Activated T-cell treated with anti-CD3 and anti-CD28 coated beads, Interleukin-2, amount 50 U/mL, for 72 hours (primary cell): Measurements from ENCODE around the gene ZBTB47. TPM values are rescaled to one million over a fixed set of nuclear protein-coding genes. Genes with fewer than 3 reads are reported as not detected.
A peak's percentile ranks its signal among the peaks of the same experiment; 100 is the strongest.

Experiments
- ATAC-seq, 2 donors: fragments of 150-1000 bp; cut with Tn5 transposase; replicated peaks in 1 of 2; 2 replicates each; pipeline ENCODE4 v1.10.0; 2021; ENCODE audit warnings: moderate library complexity in 2 of 2, mild to moderate bottlenecking in 1 of 2
- DNase-seq, 2 donors: peaks; one replicate each; pipeline ENCODE4 v3.0.0; 2021 to 2022; ENCODE audit warnings: mixed read lengths in 1 of 2
- H3K27ac Mint-ChIP-seq: one replicate; pipeline ENCODE4 v1.8.0; 2022; ENCODE audit warnings: mild to moderate bottlenecking, moderate library complexity, mixed read lengths
- H3K27me3 Mint-ChIP-seq: one replicate; pipeline ENCODE4 v1.8.0; 2022; ENCODE audit warnings: low read depth, mixed read lengths
- H3K36me3 Mint-ChIP-seq, 2 donors: one replicate each; pipeline ENCODE4 v1.8.0; 2022; ENCODE audit warnings: mixed read lengths in 2 of 2, mild to moderate bottlenecking in 1 of 2; ENCODE audit not compliant: insufficient read depth in 2 of 2
- H3K4me1 Mint-ChIP-seq: one replicate; pipeline ENCODE4 v1.8.0; 2022; ENCODE audit warnings: low read depth, mixed read lengths
- H3K4me3 Mint-ChIP-seq, 2 donors: one replicate each; pipeline ENCODE4 v1.8.0; 2022; ENCODE audit warnings: mild to moderate bottlenecking in 2 of 2, mixed read lengths in 2 of 2, moderate library complexity in 2 of 2
- H3K9me3 Mint-ChIP-seq, 2 donors: one replicate each; pipeline ENCODE4 v1.8.0; 2022; ENCODE audit warnings: mixed read lengths in 2 of 2
- total RNA-seq, 2 donors: library from RNA; stranded (reverse); gene quantifications; one replicate each; pipeline ENCODE4 v1.2.3, GENCODE V29; 2022

The ZBTB47 gene
- total RNA-seq, 2 donors from 2014 or later, result 0.55 to 0.69 TPM

- peaks cover 8 to 10% of the 10 kb centered on the region in 2 donors for H3K36me3 Mint-ChIP-seq
- ATAC-seq (no peak), DNase-seq (no peak)
- no peak overlapping the region for H3K4me3 Mint-ChIP-seq
- no peak overlapping the region for H3K27ac Mint-ChIP-seq
- H3K9me3 Mint-ChIP-seq, result peaks cover 8 to 11% of the 10 kb centered on the region in 2 donors
- no peaks in the 10 kb centered on the region for H3K4me1 Mint-ChIP-seq
- no peaks in the 10 kb centered on the region for H3K27me3 Mint-ChIP-seq
Measured at GRCh38 chr3:42673082-42673481, 19.6 kb downstream of the ZBTB47 start.

- DNase-seq (no peak), ATAC-seq (no peak)
- H3K27ac Mint-ChIP-seq, result no peak overlapping the region
- no peaks in the 10 kb centered on the region for H3K27me3 Mint-ChIP-seq
- peaks cover 14 to 15% of the 10 kb centered on the region in 2 donors for H3K36me3 Mint-ChIP-seq
- peaks cover 12 to 14% of the 10 kb centered on the region in 2 donors for H3K9me3 Mint-ChIP-seq
- H3K4me3 Mint-ChIP-seq, result no peak overlapping the region
- H3K4me1 Mint-ChIP-seq, result peaks cover 9% of the 10 kb centered on the region
Measured at GRCh38 chr3:42674146-42674545, 20.6 kb downstream of the ZBTB47 start.

- DNase-seq, result no peak
- Mint-ChIP-seq H3K4me3 (no peak overlapping the region), H3K27ac (no peak overlapping the region), H3K9me3 (peaks cover 12 to 14% of the 10 kb centered on the region in 2 donors), H3K36me3 (peaks cover 18 to 20% of the 10 kb centered on the region in 2 donors), H3K4me1 (peaks cover 19% of the 10 kb centered on the region), H3K27me3 (no peaks in the 10 kb centered on the region)
- no peak for ATAC-seq
Measured at GRCh38 chr3:42675909-42676308, 22.4 kb downstream of the ZBTB47 start.

GRCh38 chr3:42678447-42678846, 24.9 kb downstream of the ZBTB47 start:
- Mint-ChIP-seq H3K4me1 (peaks cover 28% of the 10 kb centered on the region), H3K27ac (no peak overlapping the region), H3K9me3 (peaks cover 12 to 14% of the 10 kb centered on the region in 2 donors), H3K4me3 (peak overlapping the region in 1 of 2 donors; percentile 6), H3K27me3 (peaks cover 19% of the 10 kb centered on the region), H3K36me3 (peaks cover 18 to 20% of the 10 kb centered on the region in 2 donors)
- ATAC-seq, result peak in 1 of 2 donors; percentile 41
- no peak for DNase-seq

GRCh38 chr3:42680271-42680670, 26.8 kb downstream of the ZBTB47 start:
- Mint-ChIP-seq H3K4me1 (peaks cover 33% of the 10 kb centered on the region), H3K4me3 (no peak overlapping the region), H3K27ac (no peak overlapping the region), H3K36me3 (peaks cover 18 to 20% of the 10 kb centered on the region in 2 donors), H3K27me3 (peaks cover 25% of the 10 kb centered on the region), H3K9me3 (peaks cover 12 to 14% of the 10 kb centered on the region in 2 donors)
- ATAC-seq (peak; percentile 22 to 42), DNase-seq (no peak)

- peaks cover 30% of the 10 kb centered on the region for H3K27me3 Mint-ChIP-seq
Measured at GRCh38 chr3:42680806-42681205, 27.3 kb downstream of the ZBTB47 start.

GRCh38 chr3:42681361-42682038, 28.0 kb downstream of the ZBTB47 start:
- no peak for ATAC-seq
- peaks cover 36% of the 10 kb centered on the region for H3K27me3 Mint-ChIP-seq
- peaks cover 11 to 14% of the 10 kb centered on the region in 2 donors for H3K9me3 Mint-ChIP-seq
- H3K4me1 Mint-ChIP-seq, result peaks cover 39% of the 10 kb centered on the region
- no peak overlapping the region for H3K27ac Mint-ChIP-seq
- H3K36me3 Mint-ChIP-seq, result peaks cover 14 to 16% of the 10 kb centered on the region in 2 donors
- H3K4me3 Mint-ChIP-seq, result no peak overlapping the region
- no peak for DNase-seq

More at GRCh38 chr3:42680806-42681205, 27.3 kb downstream of the ZBTB47 start:
- H3K36me3 Mint-ChIP-seq, result peaks cover 18 to 20% of the 10 kb centered on the region in 2 donors
- H3K4me3 Mint-ChIP-seq, result no peak overlapping the region
- H3K27ac Mint-ChIP-seq, result no peak overlapping the region
- H3K9me3 Mint-ChIP-seq, result peaks cover 12 to 14% of the 10 kb centered on the region in 2 donors
- ATAC-seq, result no peak
- no peak for DNase-seq
- H3K4me1 Mint-ChIP-seq, result peaks cover 36% of the 10 kb centered on the region

GRCh38 chr3:42682301-42683070, 29.0 kb downstream of the ZBTB47 start:
- Mint-ChIP-seq H3K36me3 (peaks cover 14% of the 10 kb centered on the region in 2 donors), H3K27me3 (peaks cover 44% of the 10 kb centered on the region), H3K4me3 (no peak overlapping the region), H3K9me3 (peaks cover 9 to 11% of the 10 kb centered on the region in 2 donors), H3K4me1 (peaks cover 39% of the 10 kb centered on the region), H3K27ac (no peak overlapping the region)
- ATAC-seq (no peak), DNase-seq (no peak)

GRCh38 chr3:42683875-42684598, 30.5 kb downstream of the ZBTB47 start:
- DNase-seq, result peak; percentile 45 to 52
- ATAC-seq, result peak; percentile 94 to 95
- peaks cover 44% of the 10 kb centered on the region for H3K27me3 Mint-ChIP-seq
- peaks cover 31% of the 10 kb centered on the region for H3K4me1 Mint-ChIP-seq
- peaks cover 1% of the 10 kb centered on the region in 2 donors for H3K9me3 Mint-ChIP-seq
- peaks cover 4 to 6% of the 10 kb centered on the region in 2 donors for H3K36me3 Mint-ChIP-seq
- H3K4me3 Mint-ChIP-seq, result no peak overlapping the region
- H3K27ac Mint-ChIP-seq, result no peak overlapping the region

- H3K4me3 Mint-ChIP-seq, result no peak overlapping the region
- no peaks in the 10 kb centered on the region for H3K9me3 Mint-ChIP-seq
- H3K27me3 Mint-ChIP-seq, result peaks cover 46% of the 10 kb centered on the region
- peaks cover 3% of the 10 kb centered on the region in 2 donors for H3K36me3 Mint-ChIP-seq
- peaks cover 28% of the 10 kb centered on the region for H3K4me1 Mint-ChIP-seq
- ATAC-seq, result no peak
- no peak for DNase-seq
- no peak overlapping the region for H3K27ac Mint-ChIP-seq
Measured at GRCh38 chr3:42684632-42685362, 31.3 kb downstream of the ZBTB47 start.

- Mint-ChIP-seq H3K4me3 (peak within 1 kb of the TSS; percentile 46 to 77), H3K36me3 (no peaks in the 10 kb centered on the region), H3K27me3 (peaks cover 51% of the 10 kb centered on the region), H3K27ac (no peak within 1 kb of the TSS), H3K9me3 (no peaks in the 10 kb centered on the region), H3K4me1 (peaks cover 22% of the 10 kb centered on the region)
- ATAC-seq (no peak), DNase-seq (no peak)
Measured at GRCh38 chr3:42685363-42685881, 31.9 kb downstream of the ZBTB47 start, which contains the start of gene KLHL40. Gene KLHL40 (plus strand): TSS chr3:42685537. CDS start chr3:42685619, 82 bp downstream.
